Astrocyte (in vitro differentiated cells and primary cell): ENCODE measurements around the gene TH. TPM values are rescaled to one million over a fixed set of nuclear protein-coding genes. Genes with fewer than 3 reads are reported as not detected.

Experiments
- DNase-seq: peaks from one replicate; pipeline ENCODE4 v3.0.0-alpha.2; 2010; ENCODE audit warnings: low read depth
- FAIRE-seq: peaks from 2 replicates; lab custom pipeline; 2011; peaks lifted over from hg19 to GRCh38; lab: Jason Lieb, UNC
- H2AFZ ChIP-seq: 2 replicates; pipeline ENCODE4 v1.6.0; 2012; ENCODE audit warnings: low read depth, low read length, inconsistent platforms
- H3K27ac ChIP-seq: 2 replicates; pipeline ENCODE4 v1.5.1; 2011; ENCODE audit warnings: low read depth, low read length, inconsistent platforms
- H3K27me3 ChIP-seq: 2 replicates; pipeline ENCODE4 v1.6.0; 2011; ENCODE audit warnings: low read length, inconsistent platforms; ENCODE audit not compliant: insufficient read depth
- H3K36me3 ChIP-seq: 2 replicates; pipeline ENCODE4 v1.5.1; 2011; ENCODE audit warnings: low read length, inconsistent platforms; ENCODE audit not compliant: insufficient read depth
- H3K4me1 ChIP-seq: 2 replicates; pipeline ENCODE4 v1.5.1; 2011; ENCODE audit warnings: low read length, inconsistent platforms; ENCODE audit not compliant: insufficient read depth
- H3K4me2 ChIP-seq: 2 replicates; pipeline ENCODE4 v1.6.0; 2012; ENCODE audit warnings: low read length, inconsistent platforms
- H3K4me3 ChIP-seq: 2 replicates; pipeline ENCODE4 v1.5.1; 2011; ENCODE audit warnings: low read depth, mild to moderate bottlenecking, low read length, inconsistent platforms; ENCODE audit not compliant: insufficient read depth
- H3K79me2 ChIP-seq: 2 replicates; pipeline ENCODE4 v1.6.0; 2012; ENCODE audit warnings: mild to moderate bottlenecking, low read length, inconsistent platforms; ENCODE audit not compliant: insufficient read depth
- H3K9ac ChIP-seq: 2 replicates; pipeline ENCODE4 v1.6.0; 2012; ENCODE audit warnings: mild to moderate bottlenecking, low read length, inconsistent platforms
- H3K9me3 ChIP-seq: 2 replicates; pipeline ENCODE4 v1.5.1; 2012; ENCODE audit warnings: low read depth, mild to moderate bottlenecking, low read length, inconsistent platforms; ENCODE audit not compliant: insufficient read depth
- H4K20me1 ChIP-seq: 2 replicates; pipeline ENCODE4 v1.6.0; 2012; ENCODE audit warnings: low read length, inconsistent platforms; ENCODE audit not compliant: insufficient read depth
- H3K27ac Mint-ChIP-seq: one replicate; pipeline ENCODE4 v1.8.0; 2021; ENCODE audit warnings: mild to moderate bottlenecking, mixed read lengths; ENCODE audit not compliant: unreplicated experiment
- H3K27me3 Mint-ChIP-seq: one replicate; pipeline ENCODE4 v1.8.0; 2021; ENCODE audit warnings: low read depth, mixed read lengths; ENCODE audit not compliant: unreplicated experiment
- H3K36me3 Mint-ChIP-seq: one replicate; pipeline ENCODE4 v1.8.0; 2021; ENCODE audit warnings: low read depth, mixed read lengths; ENCODE audit not compliant: unreplicated experiment
- H3K4me1 Mint-ChIP-seq: one replicate; pipeline ENCODE4 v1.8.0; 2021; ENCODE audit warnings: low read depth, mixed read lengths; ENCODE audit not compliant: unreplicated experiment
- H3K4me3 Mint-ChIP-seq: one replicate; pipeline ENCODE4 v1.8.0; 2021; ENCODE audit warnings: mild to moderate bottlenecking, moderate library complexity, mixed read lengths; ENCODE audit not compliant: unreplicated experiment
- H3K9me3 Mint-ChIP-seq: one replicate; pipeline ENCODE4 v1.8.0; 2021; ENCODE audit warnings: mild to moderate bottlenecking, mixed read lengths; ENCODE audit not compliant: unreplicated experiment
- EZH2 ChIP-seq: IDR thresholded peaks from 2 replicates; pipeline ENCODE4 v1.6.1; 2012; ENCODE audit warnings: mild to moderate bottlenecking, low read length, inconsistent platforms; ENCODE audit not compliant: insufficient read depth
- total RNA-seq: library from RNA; stranded (reverse); gene quantifications from 2 replicates; pipeline ENCODE4 v1.2.1, GENCODE V29; 2021
- TF ChIP-seq, protein P1 (sequence below): IDR thresholded peaks from 2 replicates; pipeline ENCODE4 v1.5.1; 2011; ENCODE audit warnings: low read depth, mild to moderate bottlenecking, inconsistent platforms, low read length, moderate library complexity; ENCODE audit not compliant: insufficient read depth

Gene TH
- total RNA-seq, 1 donor from 2014 or later: not detected

DNA sequence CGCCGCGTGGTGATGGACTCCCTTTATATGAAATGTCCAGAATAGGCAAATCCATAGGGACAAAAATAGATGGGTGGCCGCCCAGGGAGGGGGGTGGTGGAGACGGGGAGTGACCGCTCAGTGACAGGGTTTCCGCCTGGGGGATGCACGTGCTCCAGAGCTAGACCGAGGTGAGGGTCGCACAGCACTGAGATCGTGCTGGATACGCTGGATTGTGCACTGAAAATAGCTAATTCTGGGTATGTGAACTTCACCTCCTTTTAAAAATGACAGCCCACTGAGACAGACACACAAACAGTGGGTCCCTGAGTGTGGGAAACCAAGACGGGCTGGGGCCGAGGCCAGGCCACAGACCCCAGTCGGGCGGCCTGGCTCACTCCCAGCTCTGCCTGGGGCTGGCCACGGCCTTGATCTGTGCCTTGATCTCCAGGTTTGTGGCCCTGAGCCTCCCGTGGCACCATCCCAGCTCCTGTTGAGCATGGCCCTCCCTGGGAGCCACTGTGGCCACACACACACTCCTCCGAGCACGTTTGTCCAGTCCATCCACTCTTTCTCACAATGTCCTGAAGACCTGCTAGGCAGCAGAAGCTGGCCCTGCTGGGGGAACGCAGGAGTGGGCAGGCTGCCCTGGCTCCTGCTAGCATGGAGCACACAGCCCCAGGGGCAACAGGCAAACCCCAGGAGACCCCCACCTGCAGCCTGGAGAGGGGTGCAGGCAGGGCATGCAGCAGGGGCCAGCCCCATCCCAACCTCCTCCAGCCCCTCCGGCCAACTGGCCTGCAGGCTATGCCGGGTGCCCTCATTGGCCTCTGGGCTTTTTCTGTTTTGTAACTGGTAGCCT, 41.0 kb upstream of the TH start:
- Mint-ChIP-seq H3K9me3 (no peaks in the 10 kb centered on the region), H3K4me1 (peaks cover 2% of the 10 kb centered on the region), H3K27me3 (peaks cover 36% of the 10 kb centered on the region), H3K36me3 (no peaks in the 10 kb centered on the region), H3K4me3 (no peak overlapping the region), H3K27ac (no peak overlapping the region)
- FAIRE-seq: no peak
- H3K9ac ChIP-seq: no peak overlapping the region
- H3K36me3 ChIP-seq: no peaks in the 10 kb centered on the region
- no peak overlapping the region for H3K4me2 ChIP-seq
- no peak overlapping the region for H3K27ac ChIP-seq
- no peak overlapping the region for H2AFZ ChIP-seq
- no peaks in the 10 kb centered on the region for H3K9me3 ChIP-seq
- H3K4me1 ChIP-seq: no peaks in the 10 kb centered on the region
- no peak overlapping the region for H3K4me3 ChIP-seq
- no peaks in the 10 kb centered on the region for H3K79me2 ChIP-seq
- no peak for DNase-seq
- TF ChIP-seq, protein P1, sequence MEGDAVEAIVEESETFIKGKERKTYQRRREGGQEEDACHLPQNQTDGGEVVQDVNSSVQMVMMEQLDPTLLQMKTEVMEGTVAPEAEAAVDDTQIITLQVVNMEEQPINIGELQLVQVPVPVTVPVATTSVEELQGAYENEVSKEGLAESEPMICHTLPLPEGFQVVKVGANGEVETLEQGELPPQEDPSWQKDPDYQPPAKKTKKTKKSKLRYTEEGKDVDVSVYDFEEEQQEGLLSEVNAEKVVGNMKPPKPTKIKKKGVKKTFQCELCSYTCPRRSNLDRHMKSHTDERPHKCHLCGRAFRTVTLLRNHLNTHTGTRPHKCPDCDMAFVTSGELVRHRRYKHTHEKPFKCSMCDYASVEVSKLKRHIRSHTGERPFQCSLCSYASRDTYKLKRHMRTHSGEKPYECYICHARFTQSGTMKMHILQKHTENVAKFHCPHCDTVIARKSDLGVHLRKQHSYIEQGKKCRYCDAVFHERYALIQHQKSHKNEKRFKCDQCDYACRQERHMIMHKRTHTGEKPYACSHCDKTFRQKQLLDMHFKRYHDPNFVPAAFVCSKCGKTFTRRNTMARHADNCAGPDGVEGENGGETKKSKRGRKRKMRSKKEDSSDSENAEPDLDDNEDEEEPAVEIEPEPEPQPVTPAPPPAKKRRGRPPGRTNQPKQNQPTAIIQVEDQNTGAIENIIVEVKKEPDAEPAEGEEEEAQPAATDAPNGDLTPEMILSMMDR: no peak
- TF ChIP-seq EZH2: no peak
- H4K20me1 ChIP-seq: no peaks in the 10 kb centered on the region
- H3K27me3 ChIP-seq: peaks cover 13% of the 10 kb centered on the region

DNA sequence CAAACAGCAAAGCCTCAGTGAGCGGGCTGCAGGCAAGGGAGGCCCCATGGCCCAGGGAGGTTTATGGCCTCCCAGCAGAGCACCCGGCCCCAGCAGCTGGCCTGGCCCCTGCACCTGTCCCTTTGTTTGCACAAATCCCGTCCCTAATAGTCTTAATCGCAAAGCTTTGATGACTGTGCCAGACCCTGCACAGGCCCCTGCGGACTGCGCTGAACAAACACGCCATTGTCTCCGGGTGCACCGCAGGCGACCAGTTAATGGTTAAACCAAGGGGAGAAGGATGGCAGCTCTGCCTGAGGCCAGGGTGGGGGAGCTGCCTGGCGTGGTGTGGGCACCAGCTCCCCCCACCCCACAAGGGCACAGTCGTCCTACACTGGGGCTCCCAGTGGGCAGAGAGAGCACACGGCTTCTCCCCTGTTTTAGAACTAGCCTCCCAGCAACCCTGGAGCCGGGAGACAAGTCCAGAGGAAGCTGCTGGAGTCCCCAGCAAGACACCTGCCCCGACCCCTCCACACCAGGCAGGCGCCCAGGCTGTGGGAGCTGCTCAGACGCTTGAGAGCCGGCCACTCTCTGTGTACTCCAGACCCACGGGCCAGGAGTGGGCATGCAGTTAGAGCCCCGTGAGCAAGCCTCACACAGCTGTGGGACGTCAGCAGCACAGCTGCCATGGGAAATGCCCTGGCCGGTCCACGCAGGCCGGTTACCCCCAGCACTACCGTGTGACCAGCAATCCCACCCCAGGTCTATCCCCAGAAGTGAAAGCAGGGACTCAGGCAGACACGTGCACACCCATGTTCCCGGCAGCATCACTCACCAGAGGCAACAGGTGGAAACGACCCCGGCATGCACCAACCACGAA, 39.7 kb upstream of the TH start:
- Histone ChIP-seq H3K9ac (no peak overlapping the region), H3K9me3 (no peaks in the 10 kb centered on the region), H3K4me2 (no peak overlapping the region), H3K4me1 (no peaks in the 10 kb centered on the region), H3K27me3 (peaks cover 13% of the 10 kb centered on the region), H4K20me1 (no peaks in the 10 kb centered on the region), H3K79me2 (no peaks in the 10 kb centered on the region), H3K27ac (no peak overlapping the region), H2AFZ (no peak overlapping the region), H3K4me3 (no peak overlapping the region), H3K36me3 (no peaks in the 10 kb centered on the region)
- Mint-ChIP-seq H3K27me3 (peaks cover 45% of the 10 kb centered on the region), H3K36me3 (no peaks in the 10 kb centered on the region), H3K9me3 (no peaks in the 10 kb centered on the region), H3K4me1 (peaks cover 2% of the 10 kb centered on the region), H3K4me3 (no peak overlapping the region), H3K27ac (no peak overlapping the region)
- TF ChIP-seq, protein P1: no peak
- TF ChIP-seq EZH2: no peak
- DNase-seq (no peak), FAIRE-seq (no peak)
